DMS79 treated with DMSO at 0.1 percent for 48 hours (cell line): ENCODE measurements around the gene CLEC4A.
A peak's percentile ranks its signal among the peaks of the same experiment; 100 is the strongest.
"Not testable (repeated sequence)": the region's sequence is repeated elsewhere in the genome, so short reads cannot be mapped to it uniquely, and the experiment has no call there.

ENCODE experiments used
- DNase-seq: peaks from one replicate; lab custom pipeline; 2025; lab: John Stamatoyannopoulos, UW

CLEC4A gene

GRCh38 chr12:8123124-8123912 is at the start of gene CLEC4A:
TSS of gene CLEC4A (plus strand) at chr12:8123617. CDS start at chr12:8123879, 262 bp downstream.
- no peak for DNase-seq

- no peak for DNase-seq
Measured at GRCh38 chr12:8075935-8076334, 47.5 kb upstream of the CLEC4A start.

GRCh38 chr12:8076366-8076765 is 47.1 kb upstream of the CLEC4A start:
- DNase-seq = no peak

GRCh38 chr12:8077207-8077606 is 46.2 kb upstream of the CLEC4A start:
- DNase-seq = no peak

- DNase-seq = no peak
Measured at GRCh38 chr12:8078398-8078797, 45.0 kb upstream of the CLEC4A start.

GRCh38 chr12:8078916-8079315 is 44.5 kb upstream of the CLEC4A start:
- no peak for DNase-seq

GRCh38 chr12:8080120-8080519 is 43.3 kb upstream of the CLEC4A start:
- no peak for DNase-seq

- peak; percentile 37 for DNase-seq
Measured at GRCh38 chr12:8081251-8081920, 42.0 kb upstream of the CLEC4A start.

- no peak for DNase-seq
Measured at GRCh38 chr12:8082808-8083100, 40.7 kb upstream of the CLEC4A start.

- not testable (repeated sequence) for DNase-seq
Measured at GRCh38 chr12:8084351-8084750, 39.1 kb upstream of the CLEC4A start.

- DNase-seq = no peak
Measured at GRCh38 chr12:8087666-8088065, 35.8 kb upstream of the CLEC4A start.

GRCh38 chr12:8088574-8088973 is 34.8 kb upstream of the CLEC4A start:
- DNase-seq = no peak

GRCh38 chr12:8089277-8089676 is 34.1 kb upstream of the CLEC4A start:
- DNase-seq = not testable (repeated sequence)

- no peak for DNase-seq
Measured at GRCh38 chr12:8089716-8090115, 33.7 kb upstream of the CLEC4A start.

- no peak for DNase-seq
Measured at GRCh38 chr12:8093291-8093690, 30.1 kb upstream of the CLEC4A start.

GRCh38 chr12:8096281-8096915 is 27.0 kb upstream of the CLEC4A start:
- no peak for DNase-seq

- no peak for DNase-seq
Measured at GRCh38 chr12:8099235-8099634, 24.2 kb upstream of the CLEC4A start.

GRCh38 chr12:8108808-8109398 is 14.5 kb upstream of the CLEC4A start:
- peak; percentile 49 for DNase-seq

- not testable (repeated sequence) for DNase-seq
Measured at GRCh38 chr12:8113117-8113516, 10.3 kb upstream of the CLEC4A start.

- DNase-seq = no peak
Measured at GRCh38 chr12:8120072-8120713, 3.2 kb upstream of the CLEC4A start.

GRCh38 chr12:8127138-8127537 is 3.7 kb downstream of the CLEC4A start:
- DNase-seq = no peak
